Stomach smooth muscle (tissue), 2 donors: Measurements from ENCODE around the gene DPYSL3.
A peak's percentile ranks its signal among the peaks of the same experiment; 100 is the strongest.
"Not testable (repeated sequence)": the region's sequence is repeated elsewhere in the genome, so short reads cannot be mapped to it uniquely, and the experiment has no call there.

Experiments
- H3K27ac ChIP-seq: one replicate; pipeline ENCODE4 v1.7.0; 2013; ENCODE audit warnings: mild to moderate bottlenecking, low read length, inconsistent platforms
- H3K27me3 ChIP-seq, 2 donors: one replicate each; pipeline ENCODE4 v1.7.0; 2013; ENCODE audit warnings: low read length in 2 of 2; ENCODE audit not compliant: insufficient read depth in 2 of 2, control insufficient read depth in 1 of 2
- H3K36me3 ChIP-seq, 2 donors: one replicate each; pipeline ENCODE4 v1.7.0; 2013; ENCODE audit warnings: low read length in 2 of 2; ENCODE audit not compliant: control insufficient read depth in 2 of 2, insufficient read depth in 2 of 2
- H3K4me1 ChIP-seq: one replicate; pipeline ENCODE4 v1.7.0; 2013; ENCODE audit warnings: low read length; ENCODE audit not compliant: control insufficient read depth, insufficient read depth
- H3K4me3 ChIP-seq, 2 donors: one replicate each; pipeline ENCODE4 v1.7.0; 2013; ENCODE audit warnings: low read length in 2 of 2
- H3K9ac ChIP-seq, 2 donors: one replicate each; pipeline ENCODE4 v1.7.0; 2013; ENCODE audit warnings: low read length in 2 of 2, mild to moderate bottlenecking in 1 of 2
- H3K9me3 ChIP-seq, 2 donors: one replicate each; pipeline ENCODE4 v1.7.0; 2013; ENCODE audit warnings: low read length in 2 of 2; ENCODE audit not compliant: control insufficient read depth in 2 of 2
- donor health status: healthy.
- donor health status: Pancreatic carcinoma.

DPYSL3 gene

GRCh38 chr5:147509710-147510651 lies at the start of gene DPYSL3:
DPYSL3 (minus strand) TSS chr5:147510068; CDS start chr5:147509858, 210 bp downstream.
- peaks cover 15% of the 10 kb centered on the region for H3K4me1 ChIP-seq
- peaks cover 0 to 2% of the 10 kb centered on the region in 2 donors for H3K36me3 ChIP-seq
- H3K9ac ChIP-seq, result peak within 1 kb of the TSS; percentile 85 to 89
- no peaks in the 10 kb centered on the region for H3K27me3 ChIP-seq
- peak within 1 kb of the TSS; percentile 92 to 98 for H3K4me3 ChIP-seq
- H3K9me3 ChIP-seq, result no peaks in the 10 kb centered on the region
- H3K27ac ChIP-seq, result peak within 1 kb of the TSS; percentile 82

GRCh38 chr5:147558826-147559225 lies 49.0 kb upstream of the DPYSL3 start:
- H3K9me3 ChIP-seq, result no peaks in the 10 kb centered on the region
- H3K27ac ChIP-seq, result peak overlapping the region; percentile 46
- no peaks in the 10 kb centered on the region for H3K36me3 ChIP-seq
- peak overlapping the region in 1 of 2 donors; percentile 44 for H3K9ac ChIP-seq
- peaks cover 22% of the 10 kb centered on the region for H3K4me1 ChIP-seq
- peak overlapping the region in 1 of 2 donors; percentile 17 for H3K4me3 ChIP-seq
- H3K27me3 ChIP-seq, result no peaks in the 10 kb centered on the region

- no peaks in the 10 kb centered on the region for H3K36me3 ChIP-seq
- H3K9me3 ChIP-seq, result no peaks in the 10 kb centered on the region
- peak overlapping the region; percentile 46 for H3K27ac ChIP-seq
- H3K4me3 ChIP-seq, result peak overlapping the region in 1 of 2 donors; percentile 17
- peaks cover 26% of the 10 kb centered on the region for H3K4me1 ChIP-seq
- H3K9ac ChIP-seq, result peak overlapping the region in 1 of 2 donors; percentile 44
- no peaks in the 10 kb centered on the region for H3K27me3 ChIP-seq
Observed at GRCh38 chr5:147557876-147558745, 48.2 kb upstream of the DPYSL3 start.

GRCh38 chr5:147555176-147555575 lies 45.3 kb upstream of the DPYSL3 start:
- no peaks in the 10 kb centered on the region for H3K27me3 ChIP-seq
- H3K9ac ChIP-seq, result peak overlapping the region in 1 of 2 donors; percentile 61
- H3K9me3 ChIP-seq, result no peaks in the 10 kb centered on the region
- peak overlapping the region; percentile 78 for H3K27ac ChIP-seq
- H3K36me3 ChIP-seq, result no peaks in the 10 kb centered on the region
- no peak overlapping the region for H3K4me3 ChIP-seq
- H3K4me1 ChIP-seq, result peaks cover 43% of the 10 kb centered on the region

- Histone ChIP-seq H3K36me3 (no peaks in the 10 kb centered on the region), H3K27ac (peak overlapping the region; percentile 78), H3K27me3 (no peaks in the 10 kb centered on the region), H3K9me3 (no peaks in the 10 kb centered on the region), H3K4me3 (peak overlapping the region; percentile 29 to 36), H3K4me1 (peaks cover 43% of the 10 kb centered on the region), H3K9ac (peak overlapping the region; percentile 7 to 61)
Observed at GRCh38 chr5:147554261-147554817, 44.5 kb upstream of the DPYSL3 start.

- H3K27me3 ChIP-seq, H3K36me3 ChIP-seq, H3K9me3 ChIP-seq: not testable (repeated sequence)
- H3K4me3 ChIP-seq, result peak overlapping the region; percentile 29 to 36
- peak overlapping the region; percentile 7 to 61 for H3K9ac ChIP-seq
- peaks cover 40% of the 10 kb centered on the region for H3K4me1 ChIP-seq
- peak overlapping the region; percentile 78 for H3K27ac ChIP-seq
Observed at GRCh38 chr5:147553817-147554216, 43.9 kb upstream of the DPYSL3 start.

- Histone ChIP-seq H3K36me3 (no peaks in the 10 kb centered on the region), H3K9ac (peak overlapping the region in 1 of 2 donors; percentile 14), H3K4me3 (no peak overlapping the region), H3K27ac (peak overlapping the region; percentile 78), H3K4me1 (peaks cover 30% of the 10 kb centered on the region), H3K27me3 (no peaks in the 10 kb centered on the region), H3K9me3 (no peaks in the 10 kb centered on the region)
Observed at GRCh38 chr5:147552897-147553296, 43.0 kb upstream of the DPYSL3 start.

GRCh38 chr5:147551677-147552076 lies 41.8 kb upstream of the DPYSL3 start:
- H3K9me3 ChIP-seq, result no peaks in the 10 kb centered on the region
- H3K4me3 ChIP-seq, result peak overlapping the region; percentile 15 to 22
- peaks cover 29% of the 10 kb centered on the region for H3K4me1 ChIP-seq
- no peaks in the 10 kb centered on the region for H3K27me3 ChIP-seq
- H3K9ac ChIP-seq, result no peak overlapping the region
- H3K27ac ChIP-seq, result peak overlapping the region; percentile 58
- H3K36me3 ChIP-seq, result no peaks in the 10 kb centered on the region

GRCh38 chr5:147547730-147548129 lies 37.9 kb upstream of the DPYSL3 start:
- Histone ChIP-seq H3K36me3 (no peaks in the 10 kb centered on the region), H3K27ac (peak overlapping the region; percentile 13), H3K27me3 (no peaks in the 10 kb centered on the region), H3K4me3 (no peak overlapping the region), H3K9me3 (no peaks in the 10 kb centered on the region), H3K9ac (no peak overlapping the region), H3K4me1 (peaks cover 14% of the 10 kb centered on the region)

GRCh38 chr5:147544556-147544955 lies 34.7 kb upstream of the DPYSL3 start:
- Histone ChIP-seq H3K27ac (no peak overlapping the region), H3K9me3 (no peaks in the 10 kb centered on the region), H3K4me3 (no peak overlapping the region), H3K36me3 (no peaks in the 10 kb centered on the region), H3K9ac (no peak overlapping the region), H3K4me1 (no peaks in the 10 kb centered on the region), H3K27me3 (no peaks in the 10 kb centered on the region)
